RWPE2 (cell line): Measurements from ENCODE around the gene SCLT1.

Experiments
- ATAC-seq: fragments of 200-7000 bp; cut with Tn5 transposase; 3 replicates; pipeline ENCODE4 v1.9.1; 2021; ENCODE audit warnings: low read depth
- DNase-seq: peaks from one replicate; pipeline ENCODE4 v3.0.0-alpha.2; 2020; ENCODE audit warnings: low spot score
- H3K27ac ChIP-seq: fragments of 450-650 bp; 2 replicates; pipeline ENCODE4 v1.5.1; 2017; ENCODE audit warnings: mild to moderate bottlenecking; ENCODE audit not compliant: poor library complexity, severe bottlenecking
- H3K27me3 ChIP-seq: fragments of 250-450 bp; sonication (Bioruptor Pico); 2 replicates; pipeline ENCODE4 v1.5.1; 2021; ENCODE audit warnings: mild to moderate bottlenecking, moderate library complexity; ENCODE audit not compliant: insufficient read depth, poor library complexity, severe bottlenecking
- H3K36me3 ChIP-seq: fragments of 250-450 bp; sonication (Bioruptor Pico); 2 replicates; pipeline ENCODE4 v1.5.1; 2020; ENCODE audit warnings: low read depth, mild to moderate bottlenecking, moderate library complexity
- H3K4me1 ChIP-seq: fragments of 250-450 bp; sonication (Bioruptor Pico); 2 replicates; pipeline ENCODE4 v1.5.1; 2021; ENCODE audit warnings: mild to moderate bottlenecking, moderate library complexity; ENCODE audit not compliant: insufficient read depth, poor library complexity, severe bottlenecking
- H3K4me3 ChIP-seq: fragments of 250-450 bp; sonication (Bioruptor Pico); 2 replicates; pipeline ENCODE4 v1.5.1; 2021; ENCODE audit warnings: mild to moderate bottlenecking, moderate library complexity; ENCODE audit not compliant: severe bottlenecking
- H3K9me3 ChIP-seq: fragments of 250-450 bp; sonication (Bioruptor Pico); 2 replicates; pipeline ENCODE4 v1.5.1; 2021; ENCODE audit warnings: mild to moderate bottlenecking, moderate library complexity; ENCODE audit not compliant: severe bottlenecking
- CTCF ChIP-seq: fragments of 450-650 bp; IDR thresholded peaks from one replicate; pipeline ENCODE4 v1.5.1; 2017; ENCODE audit warnings: mild to moderate bottlenecking, moderate library complexity; ENCODE audit not compliant: poor library complexity, severe bottlenecking

SCLT1 gene

GRCh38 chr4:128841402-128841801, 251.9 kb downstream of the SCLT1 start:
- no peak for ATAC-seq
- no peak overlapping the region for H3K27ac ChIP-seq
- peaks cover 2% of the 10 kb centered on the region for H3K9me3 ChIP-seq
- H3K4me3 ChIP-seq: no peak overlapping the region
- H3K4me1 ChIP-seq: no peaks in the 10 kb centered on the region
- no peak for DNase-seq
- H3K27me3 ChIP-seq: no peaks in the 10 kb centered on the region
- peaks cover 22% of the 10 kb centered on the region for H3K36me3 ChIP-seq
- no peak for TF ChIP-seq CTCF

- no peak overlapping the region for H3K4me3 ChIP-seq
- H3K4me1 ChIP-seq: no peaks in the 10 kb centered on the region
- DNase-seq: no peak
- H3K27ac ChIP-seq: no peak overlapping the region
- H3K9me3 ChIP-seq: peaks cover 2% of the 10 kb centered on the region
- TF ChIP-seq CTCF: no peak
- no peak for ATAC-seq
- H3K27me3 ChIP-seq: no peaks in the 10 kb centered on the region
- H3K36me3 ChIP-seq: peaks cover 16% of the 10 kb centered on the region
These were observed 252.5 kb downstream of the SCLT1 start for GRCh38 chr4:128840711-128841318.

- Histone ChIP-seq H3K4me1 (no peaks in the 10 kb centered on the region), H3K9me3 (peaks cover 2% of the 10 kb centered on the region), H3K27me3 (no peaks in the 10 kb centered on the region), H3K36me3 (no peaks in the 10 kb centered on the region), H3K27ac (no peak overlapping the region), H3K4me3 (no peak overlapping the region)
- DNase-seq: no peak
- no peak for TF ChIP-seq CTCF
- ATAC-seq: no peak
These were observed 255.7 kb downstream of the SCLT1 start for GRCh38 chr4:128837679-128838078.

- TF ChIP-seq CTCF: no peak
- H3K27me3 ChIP-seq: no peaks in the 10 kb centered on the region
- ATAC-seq: no peak
- DNase-seq: no peak
- H3K9me3 ChIP-seq: peaks cover 2% of the 10 kb centered on the region
- H3K4me1 ChIP-seq: no peaks in the 10 kb centered on the region
- H3K36me3 ChIP-seq: peaks cover 5% of the 10 kb centered on the region
- no peak overlapping the region for H3K4me3 ChIP-seq
- no peak overlapping the region for H3K27ac ChIP-seq
These were observed 256.1 kb downstream of the SCLT1 start for GRCh38 chr4:128837198-128837597.

GRCh38 chr4:128835498-128836222, 257.7 kb downstream of the SCLT1 start:
- ATAC-seq (no peak), DNase-seq (no peak)
- peaks cover 2% of the 10 kb centered on the region for H3K9me3 ChIP-seq
- H3K27ac ChIP-seq: no peak overlapping the region
- H3K36me3 ChIP-seq: peaks cover 11% of the 10 kb centered on the region
- no peaks in the 10 kb centered on the region for H3K4me1 ChIP-seq
- no peak overlapping the region for H3K4me3 ChIP-seq
- no peak for TF ChIP-seq CTCF
- H3K27me3 ChIP-seq: no peaks in the 10 kb centered on the region
